ENCODE results near the gene EPS8L2.

GRCh38 chr11:665062-665703 is 40.8 kb upstream of the EPS8L2 start:
- TF ChIP-seq POLR2A (IDR thresholded peaks at IDR 0.05; ENCODE audit: low read depth) (no peak), POLR2AphosphoS5 (IDR thresholded peaks at IDR 0.05) (peak in 1 of 2 donors; percentile 35), EP300 (IDR thresholded peaks at IDR 0.05) (no peak)
- TF ChIP-seq, protein P1, sequence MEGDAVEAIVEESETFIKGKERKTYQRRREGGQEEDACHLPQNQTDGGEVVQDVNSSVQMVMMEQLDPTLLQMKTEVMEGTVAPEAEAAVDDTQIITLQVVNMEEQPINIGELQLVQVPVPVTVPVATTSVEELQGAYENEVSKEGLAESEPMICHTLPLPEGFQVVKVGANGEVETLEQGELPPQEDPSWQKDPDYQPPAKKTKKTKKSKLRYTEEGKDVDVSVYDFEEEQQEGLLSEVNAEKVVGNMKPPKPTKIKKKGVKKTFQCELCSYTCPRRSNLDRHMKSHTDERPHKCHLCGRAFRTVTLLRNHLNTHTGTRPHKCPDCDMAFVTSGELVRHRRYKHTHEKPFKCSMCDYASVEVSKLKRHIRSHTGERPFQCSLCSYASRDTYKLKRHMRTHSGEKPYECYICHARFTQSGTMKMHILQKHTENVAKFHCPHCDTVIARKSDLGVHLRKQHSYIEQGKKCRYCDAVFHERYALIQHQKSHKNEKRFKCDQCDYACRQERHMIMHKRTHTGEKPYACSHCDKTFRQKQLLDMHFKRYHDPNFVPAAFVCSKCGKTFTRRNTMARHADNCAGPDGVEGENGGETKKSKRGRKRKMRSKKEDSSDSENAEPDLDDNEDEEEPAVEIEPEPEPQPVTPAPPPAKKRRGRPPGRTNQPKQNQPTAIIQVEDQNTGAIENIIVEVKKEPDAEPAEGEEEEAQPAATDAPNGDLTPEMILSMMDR (IDR thresholded peaks at IDR 0.05) = no peak
